ENCODE results near the gene DYNC1I1.

GRCh38 chr7:95845007-95845406, 72.7 kb downstream of the DYNC1I1 start:
- no peak for TF ChIP-seq CTCF (IDR thresholded peaks at IDR 0.05)
- TF ChIP-seq POLR2A (IDR thresholded peaks at IDR 0.05) = no peak

Measured in suprapubic skin (tissue), 3 donors.